ENCODE measurements around the gene RASD2. TPM values are rescaled to one million over a fixed set of nuclear protein-coding genes. Genes with fewer than 3 reads are reported as not detected.
"Not testable (repeated sequence)": the region's sequence is repeated elsewhere in the genome, so short reads cannot be mapped to it uniquely, and the experiment has no call there.

Gene RASD2
- polyA plus RNA-seq, 1 donor from 2014 or later = not detected

DNA sequence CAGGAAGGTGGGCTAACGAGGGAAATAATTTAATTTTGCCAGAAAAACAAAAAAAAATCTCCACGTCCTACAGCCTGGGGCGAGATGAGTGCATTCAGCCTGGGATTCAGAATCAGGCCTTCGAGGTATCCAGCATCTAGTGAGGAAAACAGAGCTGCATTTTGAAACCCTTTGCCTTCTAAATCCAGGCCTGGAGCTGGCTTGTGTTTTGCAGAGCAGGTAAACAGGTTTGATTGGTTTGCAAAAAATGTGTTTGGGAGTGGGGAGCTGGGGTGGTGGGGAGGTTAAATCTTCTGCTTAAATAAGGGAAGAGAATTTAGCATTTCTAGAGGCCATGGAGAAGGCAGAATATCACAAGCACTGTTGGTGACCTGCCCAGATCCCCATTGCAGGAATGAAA, 29.7 kb upstream of the RASD2 start:
- no peak overlapping the region for H3K27ac Mint-ChIP-seq
- no peak overlapping the region for H3K4me3 Mint-ChIP-seq
- H3K9me3 Mint-ChIP-seq = no peaks in the 10 kb centered on the region
- peaks cover 0 to 4% (median 0%) of the 10 kb centered on the region in 3 donors for H3K4me1 Mint-ChIP-seq
- H3K36me3 Mint-ChIP-seq = peaks cover 2% of the 10 kb centered on the region
- H3K27me3 Mint-ChIP-seq = peaks cover 24% of the 10 kb centered on the region

GRCh38 chr22:35514366-35514765, 26.3 kb upstream of the RASD2 start:
- peaks cover 17% of the 10 kb centered on the region for H3K27me3 Mint-ChIP-seq

GRCh38 chr22:35515952-35516351, 24.7 kb upstream of the RASD2 start:
- H3K27me3 Mint-ChIP-seq = peaks cover 18% of the 10 kb centered on the region
- not testable (repeated sequence) for H3K9me3 Mint-ChIP-seq, H3K27ac Mint-ChIP-seq, H3K4me3 Mint-ChIP-seq, H3K36me3 Mint-ChIP-seq, H3K4me1 Mint-ChIP-seq

More at GRCh38 chr22:35514366-35514765, 26.3 kb upstream of the RASD2 start:
- Mint-ChIP-seq H3K4me1 (peaks cover 0 to 1% (median 0%) of the 10 kb centered on the region in 3 donors), H3K9me3 (no peaks in the 10 kb centered on the region), H3K4me3 (no peak overlapping the region), H3K27ac (no peak overlapping the region), H3K36me3 (no peaks in the 10 kb centered on the region)

- H3K9me3 Mint-ChIP-seq = no peaks in the 10 kb centered on the region
- H3K36me3 Mint-ChIP-seq = no peaks in the 10 kb centered on the region
- H3K27ac Mint-ChIP-seq = no peak overlapping the region
- peaks cover 0 to 1% (median 0%) of the 10 kb centered on the region in 3 donors for H3K4me1 Mint-ChIP-seq
- no peak overlapping the region for H3K4me3 Mint-ChIP-seq
- H3K27me3 Mint-ChIP-seq = peaks cover 18% of the 10 kb centered on the region
Observed at GRCh38 chr22:35516723-35517122, 23.9 kb upstream of the RASD2 start.

DNA sequence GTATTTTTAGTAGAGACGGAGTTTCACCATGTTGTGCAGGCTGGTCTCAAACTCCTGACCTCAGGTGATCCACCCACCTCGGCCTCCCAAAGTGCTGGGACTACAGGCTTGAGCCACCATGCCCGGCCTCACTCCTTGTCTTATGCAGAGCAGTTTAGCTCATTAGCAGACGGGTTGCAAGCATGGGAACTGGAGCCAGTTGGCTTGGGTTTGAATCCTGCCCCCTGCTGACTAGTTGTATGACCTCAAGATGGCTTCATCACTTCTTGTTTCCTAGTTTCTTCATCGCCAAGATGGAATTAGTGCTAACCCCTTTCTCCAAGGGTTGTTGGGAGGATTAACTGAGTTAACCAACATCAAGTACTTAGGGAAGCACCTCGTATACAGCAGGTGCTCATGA, 23.4 kb upstream of the RASD2 start:
- Mint-ChIP-seq H3K27ac (no peak overlapping the region), H3K4me1 (peaks cover 0 to 3% (median 0%) of the 10 kb centered on the region in 3 donors), H3K4me3 (no peak overlapping the region), H3K9me3 (no peaks in the 10 kb centered on the region), H3K27me3 (peaks cover 20% of the 10 kb centered on the region), H3K36me3 (no peaks in the 10 kb centered on the region)

- H3K4me3 Mint-ChIP-seq = no peak overlapping the region
- peaks cover 0 to 3% (median 0%) of the 10 kb centered on the region in 3 donors for H3K4me1 Mint-ChIP-seq
- H3K36me3 Mint-ChIP-seq = no peaks in the 10 kb centered on the region
- H3K27ac Mint-ChIP-seq = no peak overlapping the region
- H3K9me3 Mint-ChIP-seq = no peaks in the 10 kb centered on the region
- peaks cover 20% of the 10 kb centered on the region for H3K27me3 Mint-ChIP-seq
Observed at GRCh38 chr22:35517769-35518530, 22.7 kb upstream of the RASD2 start.

DNA sequence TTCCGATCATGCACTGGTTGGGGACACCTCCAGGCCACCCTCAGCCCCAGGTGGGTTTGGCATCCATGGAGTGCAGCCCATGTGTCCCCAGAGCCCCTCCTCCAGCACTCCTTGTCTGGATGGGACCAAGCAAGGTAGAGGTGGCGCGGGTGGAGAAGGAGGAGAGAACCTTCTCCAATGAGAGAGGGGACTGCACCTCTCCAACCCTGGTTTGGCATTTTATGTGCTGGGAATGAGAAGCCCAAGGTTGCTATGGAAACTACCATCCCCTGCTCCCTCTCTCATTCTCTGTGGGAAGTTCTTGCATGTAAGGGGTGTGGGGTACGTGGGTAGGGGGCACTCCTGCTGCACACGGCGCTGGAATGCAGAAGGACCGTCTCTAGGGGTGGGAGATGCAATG, 21.8 kb upstream of the RASD2 start:
- peaks cover 0 to 3% (median 0%) of the 10 kb centered on the region in 3 donors for H3K4me1 Mint-ChIP-seq
- H3K36me3 Mint-ChIP-seq = no peaks in the 10 kb centered on the region
- no peak overlapping the region for H3K4me3 Mint-ChIP-seq
- H3K27ac Mint-ChIP-seq = no peak overlapping the region
- H3K9me3 Mint-ChIP-seq = no peaks in the 10 kb centered on the region
- peaks cover 22% of the 10 kb centered on the region for H3K27me3 Mint-ChIP-seq

DNA sequence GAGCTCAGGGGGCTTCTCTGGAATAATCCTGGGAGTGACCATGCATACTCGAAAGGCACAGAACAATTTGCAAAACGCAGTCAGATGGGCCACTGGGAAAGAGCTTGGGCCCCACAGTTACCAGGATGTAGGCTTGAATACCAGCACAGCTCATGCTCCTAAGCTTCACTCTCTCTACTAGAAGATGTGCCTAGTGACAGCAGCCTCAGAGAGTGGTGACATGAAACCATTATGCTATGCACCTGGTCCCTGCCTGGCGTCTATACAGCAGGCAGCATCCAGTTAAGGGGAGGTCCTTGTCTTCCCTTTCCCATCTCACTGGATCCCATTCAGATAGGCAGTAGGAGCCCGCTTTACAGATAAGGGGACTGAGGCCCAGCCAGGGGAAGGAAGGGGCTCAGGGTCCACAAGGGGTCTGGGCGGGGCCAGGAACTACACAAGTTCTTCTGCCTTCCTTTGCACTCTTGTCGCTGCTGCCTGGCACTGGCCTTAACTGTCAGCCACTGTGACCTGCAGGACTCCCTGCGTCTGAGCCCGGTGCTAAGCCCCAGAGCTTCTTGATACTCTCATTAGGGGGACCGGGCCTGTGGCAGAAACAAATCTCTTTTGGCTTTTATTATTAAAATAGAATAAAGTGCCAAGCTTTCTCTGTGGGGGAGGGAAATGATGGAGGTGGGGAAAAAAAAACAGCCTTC, 21.2 kb upstream of the RASD2 start:
- no peak overlapping the region for H3K4me3 Mint-ChIP-seq
- peaks cover 22% of the 10 kb centered on the region for H3K27me3 Mint-ChIP-seq
- H3K9me3 Mint-ChIP-seq = no peaks in the 10 kb centered on the region
- no peak overlapping the region for H3K27ac Mint-ChIP-seq
- H3K36me3 Mint-ChIP-seq = no peaks in the 10 kb centered on the region
- peaks cover 0 to 3% (median 0%) of the 10 kb centered on the region in 3 donors for H3K4me1 Mint-ChIP-seq

DNA sequence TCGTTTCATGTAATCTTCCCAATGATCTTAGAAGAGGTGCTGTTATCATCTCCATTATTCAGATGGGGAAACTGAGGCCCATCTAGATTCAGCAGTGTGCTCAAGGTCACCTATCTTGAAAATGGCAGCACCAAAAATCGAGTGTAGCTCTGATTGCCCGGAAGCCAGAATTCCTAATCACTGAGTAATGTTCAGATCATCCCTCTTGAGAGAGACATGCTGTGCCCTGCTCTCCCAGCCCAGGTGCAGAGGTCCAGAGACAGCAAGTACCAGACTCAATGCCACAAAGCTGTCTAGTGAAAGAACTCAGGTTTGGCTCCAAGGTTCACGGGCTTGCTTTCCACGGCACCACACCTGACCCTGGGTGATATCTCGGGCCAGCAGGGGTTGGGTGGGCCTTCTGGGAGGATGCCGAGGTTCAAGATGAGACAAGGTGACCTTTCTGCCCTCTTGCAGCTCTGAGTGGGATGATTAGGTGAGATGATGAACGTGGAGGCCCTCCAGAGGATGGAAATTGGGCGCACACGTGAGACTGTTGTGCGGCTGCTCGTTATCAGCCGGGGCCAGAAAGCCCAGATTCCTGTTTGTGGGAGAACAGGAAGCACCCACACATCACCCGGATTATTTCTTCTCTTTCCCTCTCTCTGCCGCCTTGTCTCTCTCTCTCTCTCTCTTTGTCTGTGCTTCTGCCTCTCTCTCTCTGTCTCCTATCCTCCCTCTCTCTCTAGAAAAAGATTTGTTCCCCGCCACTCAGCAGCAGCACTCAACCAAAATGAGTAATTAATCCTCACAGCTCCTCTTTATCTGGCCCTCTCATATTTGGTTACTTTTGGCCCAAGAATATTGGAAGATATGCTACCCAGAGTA, 19.0 kb upstream of the RASD2 start:
- Mint-ChIP-seq H3K9me3 (no peaks in the 10 kb centered on the region), H3K36me3 (no peaks in the 10 kb centered on the region), H3K27ac (no peak overlapping the region), H3K4me1 (peaks cover 4 to 9% (median 6%) of the 10 kb centered on the region in 3 donors), H3K27me3 (peaks cover 20% of the 10 kb centered on the region), H3K4me3 (no peak overlapping the region)

DNA sequence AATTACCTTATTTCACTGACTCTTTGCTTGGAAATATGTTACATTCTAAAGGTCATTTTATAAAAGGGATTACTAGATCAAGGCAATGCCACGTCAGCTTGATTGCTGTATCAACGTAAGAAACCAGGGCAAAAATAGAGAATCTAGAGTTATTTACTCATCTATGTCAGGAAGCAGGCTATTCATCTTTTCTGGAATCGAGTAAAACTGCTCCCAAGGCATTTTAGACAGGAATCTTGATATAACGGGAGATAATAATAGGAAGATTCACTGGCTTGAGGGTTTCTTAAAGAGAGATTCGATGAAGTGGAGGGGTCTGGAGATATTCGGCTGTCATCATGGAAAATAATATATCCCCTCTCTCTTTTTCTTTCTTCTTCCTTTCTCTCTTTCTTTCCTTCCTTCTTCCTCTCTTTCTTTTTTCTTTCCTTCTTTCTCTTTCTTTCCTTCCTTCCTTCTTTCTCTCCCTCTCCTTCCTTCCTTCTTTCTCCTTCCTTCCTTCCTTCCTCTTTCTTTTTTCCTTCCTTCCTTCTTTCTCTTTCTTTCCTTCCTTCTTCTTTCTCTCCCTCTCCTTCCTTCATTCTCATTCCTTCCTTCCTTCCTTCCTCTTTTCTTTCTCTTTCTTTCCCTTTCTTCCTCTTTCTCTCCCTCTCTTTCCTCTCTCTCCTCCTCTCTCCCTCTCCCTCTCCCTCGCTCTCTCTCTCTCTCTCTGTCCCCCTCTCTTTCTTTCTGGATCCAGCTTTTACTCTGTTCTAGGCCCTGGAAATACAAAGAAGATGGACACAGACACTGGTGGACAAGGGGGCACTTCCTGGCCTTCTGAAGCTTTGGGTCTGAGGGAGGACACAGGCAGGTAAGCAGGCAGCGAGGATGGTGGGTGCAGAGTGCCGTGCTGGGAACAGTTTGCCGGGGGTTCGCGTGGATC, 18.1 kb upstream of the RASD2 start:
- H3K9me3 Mint-ChIP-seq = no peaks in the 10 kb centered on the region
- H3K27ac Mint-ChIP-seq = no peak overlapping the region
- H3K27me3 Mint-ChIP-seq = peaks cover 19% of the 10 kb centered on the region
- H3K4me1 Mint-ChIP-seq = peaks cover 6 to 17% (median 13%) of the 10 kb centered on the region in 3 donors
- no peaks in the 10 kb centered on the region for H3K36me3 Mint-ChIP-seq
- no peak overlapping the region for H3K4me3 Mint-ChIP-seq

- Mint-ChIP-seq H3K27me3 (peaks cover 15% of the 10 kb centered on the region), H3K36me3 (no peaks in the 10 kb centered on the region), H3K9me3 (no peaks in the 10 kb centered on the region), H3K27ac (no peak overlapping the region), H3K4me3 (no peak overlapping the region), H3K4me1 (peaks cover 6 to 20% (median 11%) of the 10 kb centered on the region in 3 donors)
Observed at GRCh38 chr22:35523167-35523947, 17.3 kb upstream of the RASD2 start.

GRCh38 chr22:35524966-35525686, 15.5 kb upstream of the RASD2 start:
- H3K4me3 Mint-ChIP-seq = no peak overlapping the region
- H3K4me1 Mint-ChIP-seq = peaks cover 6 to 20% (median 11%) of the 10 kb centered on the region in 3 donors
- peaks cover 0 to 6% (median 3%) of the 10 kb centered on the region in 3 donors for H3K9me3 Mint-ChIP-seq
- H3K27ac Mint-ChIP-seq = peak overlapping the region in 1 of 3 donors; percentile 46
- H3K36me3 Mint-ChIP-seq = peaks cover 2% of the 10 kb centered on the region
- H3K27me3 Mint-ChIP-seq = peaks cover 16% of the 10 kb centered on the region

All from IgD-negative memory B cell (primary cell).